ENCODE data around the gene RPL13. TPM values are rescaled to one million over a fixed set of nuclear protein-coding genes. Genes with fewer than 3 reads are reported as not detected.

The RPL13 gene
- total and polyA plus RNA-seq, 2 of the 13 experiments (the other 11 are each of a cell fraction or from before 2014, with no cell fraction given): 2,988 to 4,411 TPM

DNA sequence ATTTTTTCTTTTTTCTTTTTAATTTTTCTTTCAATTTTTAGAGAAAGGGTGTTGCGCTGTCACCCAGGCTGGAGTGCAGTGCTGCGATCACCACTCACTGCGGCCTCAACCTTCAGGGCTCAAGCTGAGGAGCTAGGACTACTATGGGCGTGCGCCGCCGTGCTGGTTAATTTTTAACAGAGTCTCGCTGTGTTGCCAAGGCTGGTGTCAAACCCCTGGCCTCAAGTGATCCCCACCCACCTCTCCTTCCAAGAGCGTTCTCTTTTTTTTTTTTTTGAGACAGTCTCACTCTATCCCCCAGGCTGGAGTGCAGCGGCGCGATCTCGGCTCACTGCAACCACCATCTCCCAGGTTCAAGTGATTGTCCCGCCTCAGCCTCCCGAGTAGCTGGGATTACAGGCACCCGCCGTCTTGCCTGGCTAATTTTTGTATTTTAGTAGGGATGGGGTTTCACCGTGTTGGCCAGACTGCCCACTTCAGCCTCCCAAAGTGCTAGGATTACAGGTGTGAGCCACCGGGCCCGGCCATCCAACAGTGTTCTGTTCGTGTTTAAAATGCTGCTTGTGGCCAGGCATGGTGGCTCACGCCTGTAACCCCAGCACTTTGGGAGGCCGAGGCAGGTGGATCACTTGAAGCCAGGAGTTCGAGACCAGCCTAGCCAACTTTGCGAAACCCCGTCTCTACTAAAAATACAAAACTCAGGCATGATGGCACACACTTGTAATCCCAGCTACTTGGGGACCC, 14.5 kb upstream of the RPL13 start (continued):
- TF ChIP-seq, protein P1, sequence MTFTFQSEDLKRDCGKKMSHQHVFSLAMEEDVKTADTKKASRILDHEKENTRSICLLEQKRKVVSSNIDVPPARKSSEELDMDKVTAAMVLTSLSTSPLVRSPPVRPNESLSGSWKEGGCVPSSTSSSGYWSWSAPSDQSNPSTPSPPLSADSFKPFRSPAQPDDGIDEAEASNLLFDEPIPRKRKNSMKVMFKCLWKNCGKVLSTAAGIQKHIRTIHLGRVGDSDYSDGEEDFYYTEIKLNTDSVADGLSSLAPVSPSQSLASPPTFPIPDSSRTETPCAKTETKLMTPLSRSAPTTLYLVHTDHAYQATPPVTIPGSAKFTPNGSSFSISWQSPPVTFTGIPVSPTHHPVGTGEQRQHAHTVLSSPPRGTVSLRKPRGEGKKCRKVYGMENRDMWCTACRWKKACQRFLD (CRISPR knock-in tag; IDR thresholded peaks at IDR 0.05; ENCODE audit: borderline replicate concordance): no peak
- TF ChIP-seq EHMT2 (IDR thresholded peaks at IDR 0.05; ENCODE audit: borderline replicate concordance, low read depth, low read length): no peak
- TF ChIP-seq ZNF879 (CRISPR knock-in tag; IDR thresholded peaks at IDR 0.05): no peak
- TF ChIP-seq, protein P2, sequence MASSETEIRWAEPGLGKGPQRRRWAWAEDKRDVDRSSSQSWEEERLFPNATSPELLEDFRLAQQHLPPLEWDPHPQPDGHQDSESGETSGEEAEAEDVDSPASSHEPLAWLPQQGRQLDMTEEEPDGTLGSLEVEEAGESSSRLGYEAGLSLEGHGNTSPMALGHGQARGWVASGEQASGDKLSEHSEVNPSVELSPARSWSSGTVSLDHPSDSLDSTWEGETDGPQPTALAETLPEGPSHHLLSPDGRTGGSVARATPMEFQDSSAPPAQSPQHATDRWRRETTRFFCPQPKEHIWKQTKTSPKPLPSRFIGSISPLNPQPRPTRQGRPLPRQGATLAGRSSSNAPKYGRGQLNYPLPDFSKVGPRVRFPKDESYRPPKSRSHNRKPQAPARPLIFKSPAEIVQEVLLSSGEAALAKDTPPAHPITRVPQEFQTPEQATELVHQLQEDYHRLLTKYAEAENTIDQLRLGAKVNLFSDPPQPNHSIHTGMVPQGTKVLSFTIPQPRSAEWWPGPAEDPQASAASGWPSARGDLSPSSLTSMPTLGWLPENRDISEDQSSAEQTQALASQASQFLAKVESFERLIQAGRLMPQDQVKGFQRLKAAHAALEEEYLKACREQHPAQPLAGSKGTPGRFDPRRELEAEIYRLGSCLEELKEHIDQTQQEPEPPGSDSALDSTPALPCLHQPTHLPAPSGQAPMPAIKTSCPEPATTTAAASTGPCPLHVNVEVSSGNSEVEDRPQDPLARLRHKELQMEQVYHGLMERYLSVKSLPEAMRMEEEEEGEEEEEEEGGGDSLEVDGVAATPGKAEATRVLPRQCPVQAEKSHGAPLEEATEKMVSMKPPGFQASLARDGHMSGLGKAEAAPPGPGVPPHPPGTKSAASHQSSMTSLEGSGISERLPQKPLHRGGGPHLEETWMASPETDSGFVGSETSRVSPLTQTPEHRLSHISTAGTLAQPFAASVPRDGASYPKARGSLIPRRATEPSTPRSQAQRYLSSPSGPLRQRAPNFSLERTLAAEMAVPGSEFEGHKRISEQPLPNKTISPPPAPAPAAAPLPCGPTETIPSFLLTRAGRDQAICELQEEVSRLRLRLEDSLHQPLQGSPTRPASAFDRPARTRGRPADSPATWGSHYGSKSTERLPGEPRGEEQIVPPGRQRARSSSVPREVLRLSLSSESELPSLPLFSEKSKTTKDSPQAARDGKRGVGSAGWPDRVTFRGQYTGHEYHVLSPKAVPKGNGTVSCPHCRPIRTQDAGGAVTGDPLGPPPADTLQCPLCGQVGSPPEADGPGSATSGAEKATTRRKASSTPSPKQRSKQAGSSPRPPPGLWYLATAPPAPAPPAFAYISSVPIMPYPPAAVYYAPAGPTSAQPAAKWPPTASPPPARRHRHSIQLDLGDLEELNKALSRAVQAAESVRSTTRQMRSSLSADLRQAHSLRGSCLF (CRISPR knock-in tag; IDR thresholded peaks at IDR 0.05; ENCODE audit: borderline replicate concordance): no peak
- no peak for TF ChIP-seq NFATC3 (CRISPR knock-in tag; IDR thresholded peaks at IDR 0.05)
- TF ChIP-seq RAD51 (IDR thresholded peaks at IDR 0.05; ENCODE audit: borderline replicate concordance): no peak
- TF ChIP-seq, protein P3, sequence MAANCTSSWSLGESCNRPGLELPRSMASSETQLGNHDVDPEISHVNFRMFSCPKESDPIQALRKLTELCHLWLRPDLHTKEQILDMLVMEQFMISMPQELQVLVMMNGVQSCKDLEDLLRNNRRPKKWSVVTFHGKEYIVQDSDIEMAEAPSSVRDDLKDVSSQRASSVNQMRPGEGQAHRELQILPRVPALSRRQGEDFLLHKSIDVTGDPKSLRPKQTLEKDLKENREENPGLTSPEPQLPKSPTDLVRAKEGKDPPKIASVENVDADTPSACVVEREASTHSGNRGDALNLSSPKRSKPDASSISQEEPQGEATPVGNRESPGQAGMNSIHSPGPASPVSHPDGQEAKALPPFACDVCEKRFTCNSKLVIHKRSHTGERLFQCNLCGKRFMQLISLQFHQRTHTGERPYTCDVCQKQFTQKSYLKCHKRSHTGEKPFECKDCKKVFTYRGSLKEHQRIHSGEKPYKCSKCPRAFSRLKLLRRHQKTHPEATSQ (CRISPR knock-in tag; IDR thresholded peaks at IDR 0.05; ENCODE audit: borderline replicate concordance): no peak
- TF ChIP-seq MYC (CRISPR knock-in tag; IDR thresholded peaks at IDR 0.05; ENCODE audit: borderline replicate concordance): 0 out of 2 replicates have a peak, but pooled peaks have one; percentile 41
- 0 out of 2 replicates have a peak, but pooled peaks have one; percentile 42 for TF ChIP-seq RXRB (CRISPR knock-in tag; IDR thresholded peaks at IDR 0.05; ENCODE audit: borderline replicate concordance)
- TF ChIP-seq DPF2 (CRISPR knock-in tag; IDR thresholded peaks at IDR 0.05; ENCODE audit: borderline replicate concordance, low read depth): peak; percentile 21; the same call in 1 of the 2 replicates
- peak; percentile 27; the same call in 1 of the 2 replicates for TF ChIP-seq ERF (CRISPR knock-in tag; IDR thresholded peaks at IDR 0.05)
- TF ChIP-seq STAG1 (CRISPR knock-in tag; IDR thresholded peaks at IDR 0.05): no peak
- TF ChIP-seq ZNF572 (CRISPR knock-in tag; IDR thresholded peaks at IDR 0.05): 0 out of 2 replicates have a peak, but pooled peaks have one; percentile 41
- 0 out of 2 replicates have a peak, but pooled peaks have one; percentile 18 for TF ChIP-seq CCDC6 (CRISPR knock-in tag; IDR thresholded peaks at IDR 0.05)
- TF ChIP-seq ZNF230 (CRISPR knock-in tag; IDR thresholded peaks at IDR 0.05): no peak
- TF ChIP-seq, protein P4, sequence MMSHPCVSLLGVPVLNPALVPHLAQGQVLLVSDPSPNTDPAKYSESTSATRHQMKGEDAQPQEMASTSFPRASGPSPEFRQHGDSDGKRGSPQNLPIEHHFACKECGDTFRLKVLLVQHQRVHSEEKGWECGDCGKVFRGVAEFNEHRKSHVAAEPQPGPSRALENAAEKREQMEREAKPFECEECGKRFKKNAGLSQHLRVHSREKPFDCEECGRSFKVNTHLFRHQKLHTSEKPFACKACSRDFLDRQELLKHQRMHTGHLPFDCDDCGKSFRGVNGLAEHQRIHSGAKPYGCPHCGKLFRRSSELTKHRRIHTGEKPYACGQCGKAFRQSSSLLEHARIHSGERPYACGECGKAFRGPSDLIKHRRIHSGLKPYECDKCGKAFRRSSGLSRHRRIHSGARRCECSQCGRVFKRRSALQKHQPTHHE (CRISPR knock-in tag; IDR thresholded peaks at IDR 0.05; ENCODE audit: borderline replicate concordance): no peak
- TF ChIP-seq CEBPG (CRISPR knock-in tag; IDR thresholded peaks at IDR 0.05): no peak
- no peak for TF ChIP-seq ZFYVE20 (CRISPR knock-in tag; IDR thresholded peaks at IDR 0.05; ENCODE audit: borderline replicate concordance, low read depth)
- no peak for TF ChIP-seq XRCC5 (optimal IDR thresholded peaks at IDR 0.05; ENCODE audit: low read length)
- no peak for TF ChIP-seq RELA (CRISPR knock-in tag; IDR thresholded peaks at IDR 0.05)
- TF ChIP-seq BHLHE40 (IDR thresholded peaks at IDR 0.05; ENCODE audit: low read length): no peak
